AG04449 (cell line): ENCODE measurements around the gene HMCN2.

Experiments
- CTCF ChIA-PET: fragments of 350-600 bp; formaldehyde crosslinking; extraction: SDS; loops from one replicate; lab custom pipeline; 2021; ENCODE audit warnings: antibody characterized with exemption; lab: Yijun Ruan, JAX
- POLR2A ChIA-PET: fragments of 400-600, 350-600 bp; formaldehyde crosslinking; extraction: SDS; loops from one replicate; lab custom pipeline; 2020; ENCODE audit warnings: antibody characterized with exemption, inconsistent platforms; lab: Yijun Ruan, JAX
- DNase-seq: peaks from one replicate; pipeline ENCODE4 v3.0.0-alpha.2; 2010; ENCODE audit warnings: low read depth, low spot score
- H3K4me3 ChIP-seq: 2 replicates; pipeline ENCODE4 v1.5.1; 2011; ENCODE audit warnings: low read depth, mild to moderate bottlenecking, control low read depth, low read length
- CTCF ChIP-seq: IDR thresholded peaks from one replicate; pipeline ENCODE4 v1.5.1; 2011; ENCODE audit warnings: mild to moderate bottlenecking, moderate library complexity, low read length, control low read depth, inconsistent platforms; ENCODE audit not compliant: insufficient read depth; ENCODE audit errors: missing control alignments

The HMCN2 gene

GRCh38 chr9:130452835-130453234 is 187.3 kb downstream of the HMCN2 start:
- ChIA-PET CTCF (interaction anchor here (1.5 to 3.1 kb wide), 5 partner anchors 10 to 248 kb away, joined by 5 to 36 read pairs (median 11); no protein-coding TSS in a partner anchor), POLR2A (no interaction called here)
- no peak overlapping the region for H3K4me3 ChIP-seq
- no peak for DNase-seq
- TF ChIP-seq CTCF, result no peak

GRCh38 chr9:130453487-130453886 is 187.9 kb downstream of the HMCN2 start:
- no peak for DNase-seq
- TF ChIP-seq CTCF, result no peak
- no peak overlapping the region for H3K4me3 ChIP-seq
- POLR2A ChIA-PET, result interaction anchor here (0.6 kb wide), 1 partner anchor 278 kb away, joined by 4 read pairs; no protein-coding TSS in a partner anchor
- CTCF ChIA-PET, result interaction anchor here (0.9 to 3.1 kb wide), 5 partner anchors 9 to 231 kb away, joined by 3 to 36 read pairs (median 11); no protein-coding TSS in a partner anchor

GRCh38 chr9:130454096-130454811 is 188.7 kb downstream of the HMCN2 start:
- no peak for DNase-seq
- ChIA-PET CTCF (interaction anchor here (0.9 to 3.1 kb wide), 4 partner anchors 8 to 230 kb away, joined by 3 to 36 read pairs (median 13); no protein-coding TSS in a partner anchor), POLR2A (no interaction called here)
- no peak for TF ChIP-seq CTCF
- H3K4me3 ChIP-seq, result no peak overlapping the region

- POLR2A ChIA-PET, result no interaction called here
- no peak overlapping the region for H3K4me3 ChIP-seq
- CTCF ChIA-PET, result no interaction called here
- no peak for TF ChIP-seq CTCF
- DNase-seq, result no peak
These were observed 189.3 kb downstream of the HMCN2 start for GRCh38 chr9:130454812-130455325.

GRCh38 chr9:130458027-130458803 is 192.7 kb downstream of the HMCN2 start:
- H3K4me3 ChIP-seq, result no peak overlapping the region
- ChIA-PET CTCF (interaction anchor here (1.6 to 21.8 kb wide), 3 partner anchors 9 to 225 kb away, joined by 4 to 414 read pairs (median 21); no protein-coding TSS in a partner anchor), POLR2A (interaction anchor here (0.5 kb wide), 1 partner anchor 229 kb away, joined by 3 read pairs; no protein-coding TSS in a partner anchor)
- no peak for DNase-seq
- TF ChIP-seq CTCF, result no peak

- ChIA-PET POLR2A (no interaction called here), CTCF (interaction anchor here (1.6 to 21.8 kb wide), 3 partner anchors 13 to 224 kb away, joined by 3 to 414 read pairs (median 21); no protein-coding TSS in a partner anchor)
- TF ChIP-seq CTCF, result no peak
- DNase-seq, result no peak
- H3K4me3 ChIP-seq, result no peak overlapping the region
These were observed 193.2 kb downstream of the HMCN2 start for GRCh38 chr9:130458804-130459067.
